ENCODE results near the gene EAF2.
A peak's percentile ranks its signal among the peaks of the same experiment; 100 is the strongest.
"Not testable (repeated sequence)": the region's sequence is repeated elsewhere in the genome, so short reads cannot be mapped to it uniquely, and the experiment has no call there.

Gene EAF2

GRCh38 chr3:121834671-121835464 is at the start of gene EAF2, which contains the start of gene IQCB1:
Gene EAF2, plus strand, starts transcription at chr3:121835209. Its CDS starts 77 bp downstream, at chr3:121835286.
Gene IQCB1, minus strand, starts transcription at chr3:121835060. Its CDS starts 6,100 bp downstream, at chr3:121828960.
- DNase-seq (ENCODE audit: low read depth in 2 of 2): peak; percentile 75 to 81

GRCh38 chr3:121786485-121786884 is 48.5 kb upstream of the EAF2 start:
- no peak for DNase-seq (ENCODE audit: low read depth in 2 of 2)

- DNase-seq (ENCODE audit: low read depth in 2 of 2): no peak
Measured at GRCh38 chr3:121793078-121793477, 41.9 kb upstream of the EAF2 start.

- no peak for DNase-seq (ENCODE audit: low read depth in 2 of 2)
Measured at GRCh38 chr3:121794264-121794983, 40.6 kb upstream of the EAF2 start.

- no peak for DNase-seq (ENCODE audit: low read depth in 2 of 2)
Measured at GRCh38 chr3:121796970-121797369, 38.0 kb upstream of the EAF2 start.

GRCh38 chr3:121800906-121801305 is 34.1 kb upstream of the EAF2 start:
- no peak for DNase-seq (ENCODE audit: low read depth in 2 of 2)

GRCh38 chr3:121803771-121804320 is 31.2 kb upstream of the EAF2 start:
- no peak for DNase-seq (ENCODE audit: low read depth in 2 of 2)

GRCh38 chr3:121809249-121809648 is 25.8 kb upstream of the EAF2 start:
- no peak for DNase-seq (ENCODE audit: low read depth in 2 of 2)

- no peak for DNase-seq (ENCODE audit: low read depth in 2 of 2)
Measured at GRCh38 chr3:121817753-121818152, 17.3 kb upstream of the EAF2 start.

- DNase-seq (ENCODE audit: low read depth in 2 of 2): no peak
Measured at GRCh38 chr3:121818578-121818977, 16.4 kb upstream of the EAF2 start.

- no peak for DNase-seq (ENCODE audit: low read depth in 2 of 2)
Measured at GRCh38 chr3:121819236-121819635, 15.8 kb upstream of the EAF2 start.

- DNase-seq (ENCODE audit: low read depth in 2 of 2): no peak
Measured at GRCh38 chr3:121821421-121822199, 13.4 kb upstream of the EAF2 start.

- DNase-seq (ENCODE audit: low read depth in 2 of 2): no peak
Measured at GRCh38 chr3:121822973-121823372, 12.0 kb upstream of the EAF2 start.

GRCh38 chr3:121834157-121834670 is 795 bp upstream of the EAF2 start:
- DNase-seq (ENCODE audit: low read depth in 2 of 2): no peak

GRCh38 chr3:121835465-121835801 is 424 bp downstream of the EAF2 start:
- DNase-seq (ENCODE audit: low read depth in 2 of 2): no peak

GRCh38 chr3:121836064-121836463 is 1.1 kb downstream of the EAF2 start:
- no peak for DNase-seq (ENCODE audit: low read depth in 2 of 2)

- no peak for DNase-seq (ENCODE audit: low read depth in 2 of 2)
Measured at GRCh38 chr3:121836481-121836880, 1.5 kb downstream of the EAF2 start.

- DNase-seq (ENCODE audit: low read depth in 2 of 2): no peak
Measured at GRCh38 chr3:121839962-121840361, 5.0 kb downstream of the EAF2 start.

- DNase-seq (ENCODE audit: low read depth in 2 of 2): no peak
Measured at GRCh38 chr3:121844892-121845291, 9.9 kb downstream of the EAF2 start.

- no peak for DNase-seq (ENCODE audit: low read depth in 2 of 2)
Measured at GRCh38 chr3:121852256-121852655, 17.2 kb downstream of the EAF2 start.

GRCh38 chr3:121855555-121855954 is 20.5 kb downstream of the EAF2 start:
- no peak for DNase-seq (ENCODE audit: low read depth in 2 of 2)

- DNase-seq (ENCODE audit: low read depth in 2 of 2): not testable (repeated sequence)
Measured at GRCh38 chr3:121857778-121858177, 22.8 kb downstream of the EAF2 start.

Measured in fibroblast of skin of left biceps (primary cell).